NCI-H2107 treated with DMSO at 0.1 percent for 48 hours (cell line): ENCODE data around the gene PER1.
"Not testable (repeated sequence)": the region's sequence is repeated elsewhere in the genome, so short reads cannot be mapped to it uniquely, and the experiment has no call there.

Source experiments
- DNase-seq: peaks from one replicate; lab custom pipeline; 2025; ENCODE audit not compliant: unreplicated experiment; lab: John Stamatoyannopoulos, UW

The PER1 gene

GRCh38 chr17:8122422-8122923 lies 29.7 kb downstream of the PER1 start:
- DNase-seq, result no peak

DNA sequence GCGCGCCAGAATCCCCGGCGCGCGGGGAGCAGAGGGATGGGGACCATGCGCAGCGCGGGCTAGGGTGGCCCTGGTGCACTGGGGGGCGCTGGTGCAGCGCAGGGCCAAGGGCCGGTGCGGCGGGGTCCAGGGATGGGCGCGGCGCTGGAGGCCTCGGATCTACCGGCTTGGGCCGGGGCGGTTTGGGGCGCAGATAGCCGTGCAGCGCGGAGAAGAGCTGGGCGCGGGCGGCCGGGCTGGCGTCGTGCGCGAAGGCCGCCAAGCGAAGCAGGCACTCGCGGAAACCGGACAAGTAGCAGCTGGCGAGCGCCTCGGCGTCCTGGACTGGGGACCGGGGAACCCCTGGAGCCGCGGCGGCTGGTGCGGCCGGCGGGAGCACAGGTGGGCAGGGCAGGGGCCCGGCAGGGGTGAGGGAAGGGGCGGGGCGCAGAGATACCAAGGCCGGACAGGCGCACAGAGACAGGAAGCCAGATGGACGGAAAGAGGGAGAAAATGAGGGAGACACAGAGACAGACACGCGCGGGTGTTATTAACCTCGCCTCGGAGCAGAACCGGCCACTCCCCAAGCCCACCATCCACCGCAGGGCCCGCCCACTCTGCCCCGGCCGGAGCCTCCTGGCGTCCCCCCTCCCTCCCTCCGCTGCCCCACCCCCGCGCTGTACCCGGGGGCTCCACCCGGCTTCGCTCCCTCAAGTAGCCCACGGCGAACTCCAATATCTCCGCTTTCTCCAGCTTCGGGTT lies 30.4 kb downstream of the PER1 start:
- DNase-seq, result no peak

- no peak for DNase-seq
Observed at GRCh38 chr17:8121407-8121680, 30.9 kb downstream of the PER1 start.

- DNase-seq, result peak; percentile 37
Observed at GRCh38 chr17:8120520-8121406, 31.4 kb downstream of the PER1 start.

DNA sequence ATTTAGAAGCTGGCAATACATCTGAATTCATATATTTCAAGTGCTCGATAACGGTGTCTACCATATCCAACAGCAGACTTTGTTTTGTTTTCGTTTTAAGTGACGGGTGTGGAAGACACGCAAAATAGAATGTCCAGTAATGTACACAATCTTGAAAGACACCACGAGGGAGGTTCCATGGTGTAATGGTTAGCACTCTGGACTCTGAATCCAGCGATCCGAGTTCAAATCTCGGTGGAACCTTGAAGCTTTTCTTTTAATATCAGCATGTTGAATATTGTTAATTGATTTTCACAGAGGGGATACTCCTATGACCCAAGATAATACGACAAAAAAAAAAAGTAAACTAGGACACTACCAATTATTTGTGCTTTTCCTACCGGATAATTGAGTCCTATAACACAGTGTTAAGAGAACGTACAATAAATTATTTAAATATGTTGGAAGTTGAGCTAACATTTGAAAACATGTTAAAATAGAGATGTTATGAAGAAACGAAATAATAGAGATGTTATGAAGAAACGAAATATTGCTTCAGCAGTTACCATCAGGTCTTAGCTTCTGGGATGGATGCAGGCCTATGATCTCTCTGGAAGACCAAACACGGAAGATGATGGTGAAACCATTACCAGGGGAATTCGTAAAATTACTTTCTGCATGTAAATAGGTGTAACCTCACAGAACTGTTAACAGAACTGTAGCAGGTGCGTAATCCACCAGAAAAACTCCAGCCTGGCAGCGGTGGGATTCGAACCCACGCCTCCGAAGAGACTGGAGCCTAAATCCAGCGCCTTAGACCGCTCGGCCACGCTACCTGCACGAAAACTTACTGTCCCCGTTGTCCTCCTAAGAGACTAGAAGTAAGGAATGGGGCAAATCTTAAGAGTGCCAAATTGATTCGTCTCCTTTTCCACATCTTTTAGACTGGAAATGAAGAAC lies 32.4 kb downstream of the PER1 start:
- DNase-seq, result peak; percentile 56

DNA sequence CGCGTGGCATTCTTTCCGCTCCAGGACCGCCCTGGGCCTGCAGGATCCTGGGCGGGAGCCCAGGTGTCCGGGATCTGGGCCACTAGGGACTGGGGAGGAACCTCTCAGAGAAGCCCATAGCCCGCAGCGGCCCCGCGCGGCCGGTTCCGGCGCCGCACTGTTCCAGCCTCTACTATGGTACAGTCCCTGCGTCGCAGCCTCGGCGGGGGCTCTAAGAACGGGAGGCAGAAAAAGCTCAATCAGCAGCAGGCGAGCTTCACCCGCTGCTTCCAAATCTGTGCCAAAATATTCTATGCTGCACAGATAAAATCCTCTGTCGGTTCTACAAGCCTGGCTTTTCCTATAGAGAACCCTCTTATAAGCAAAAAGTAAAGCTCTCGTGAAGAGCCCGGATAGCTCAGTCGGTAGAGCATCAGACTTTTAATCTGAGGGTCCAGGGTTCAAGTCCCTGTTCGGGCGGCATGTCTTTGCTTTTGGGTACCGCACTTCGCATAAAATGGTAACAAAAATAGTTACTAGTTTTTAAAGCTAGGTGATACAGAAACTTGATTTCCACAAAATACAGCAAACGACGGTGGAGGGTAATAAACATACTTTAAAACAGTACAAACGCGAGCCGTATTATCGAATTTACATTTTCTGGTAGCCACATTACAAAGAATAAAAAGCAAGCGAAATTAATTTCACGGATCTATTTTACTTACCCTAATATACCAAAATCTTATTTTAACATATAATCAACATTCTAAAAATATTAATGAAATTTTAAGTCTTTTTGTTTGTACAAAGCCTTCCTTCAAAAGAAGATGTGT lies 33.2 kb downstream of the PER1 start:
- DNase-seq, result peak; percentile 58

DNA sequence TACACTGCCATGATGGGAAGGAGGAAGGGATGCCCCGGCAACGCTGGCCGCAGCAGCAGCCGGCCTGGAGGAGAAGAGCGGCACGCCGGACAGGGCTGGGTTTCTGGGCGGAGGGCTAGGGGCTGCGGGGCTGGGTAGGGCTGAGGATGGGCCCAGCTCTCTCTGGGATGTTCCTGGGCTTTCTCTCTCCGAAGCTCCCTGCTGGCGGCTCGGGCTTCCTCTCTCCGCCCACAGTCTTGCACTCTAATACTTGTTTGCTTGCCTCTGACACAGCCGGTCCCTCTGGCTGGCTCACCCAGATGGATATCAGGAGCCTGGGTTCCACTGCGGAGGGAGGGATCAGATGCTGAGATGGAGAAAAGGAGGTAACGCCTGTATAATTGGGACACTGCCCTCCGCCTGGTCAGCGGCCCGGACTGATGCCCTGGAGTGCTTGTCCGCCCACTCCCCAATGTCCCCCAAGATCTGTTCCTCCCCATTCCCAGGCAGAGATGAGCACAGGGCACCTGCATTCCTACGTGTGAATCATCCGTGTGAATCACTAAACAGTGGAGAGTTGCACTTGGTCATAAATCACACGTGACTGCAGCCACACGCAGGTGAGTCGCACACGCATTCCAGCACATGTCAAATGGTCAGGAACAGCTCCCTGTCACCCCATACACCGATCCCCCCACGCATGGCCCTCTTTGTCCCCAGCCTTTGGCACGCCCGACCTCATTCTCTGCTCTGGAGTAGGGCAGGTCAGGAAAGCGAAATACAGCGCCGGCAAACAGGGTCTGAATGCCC lies 34.0 kb downstream of the PER1 start, which contains the start of gene ALOXE3:
ALOXE3 (minus strand) TSS at position 535 of the 789 bp plus-strand sequence; CDS start at position 11, 524 bp downstream.
- DNase-seq, result no peak

GRCh38 chr17:8117367-8117979 lies 34.7 kb downstream of the PER1 start:
- DNase-seq, result no peak

GRCh38 chr17:8116776-8117175 lies 35.4 kb downstream of the PER1 start:
- no peak for DNase-seq

DNA sequence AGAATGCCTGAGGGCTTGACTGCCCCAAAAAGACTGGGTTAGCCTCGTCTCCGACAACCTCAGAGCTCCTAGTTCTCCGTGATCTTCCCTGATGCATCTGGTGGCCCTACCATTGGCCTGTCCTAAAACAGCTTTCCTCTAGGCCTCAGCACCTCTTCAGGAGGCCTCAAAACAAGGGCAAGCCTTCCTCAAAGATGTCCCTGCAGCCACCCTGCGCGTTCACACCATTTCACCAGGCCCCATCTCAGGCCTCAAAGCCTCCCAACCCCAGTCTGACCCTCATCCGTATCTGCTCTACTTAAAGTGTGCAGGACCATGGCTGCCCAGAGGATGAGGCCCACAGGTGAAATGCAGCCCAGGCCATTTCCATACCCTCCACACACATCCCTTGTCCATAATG lies 41.3 kb downstream of the PER1 start:
- DNase-seq, result no peak

DNA sequence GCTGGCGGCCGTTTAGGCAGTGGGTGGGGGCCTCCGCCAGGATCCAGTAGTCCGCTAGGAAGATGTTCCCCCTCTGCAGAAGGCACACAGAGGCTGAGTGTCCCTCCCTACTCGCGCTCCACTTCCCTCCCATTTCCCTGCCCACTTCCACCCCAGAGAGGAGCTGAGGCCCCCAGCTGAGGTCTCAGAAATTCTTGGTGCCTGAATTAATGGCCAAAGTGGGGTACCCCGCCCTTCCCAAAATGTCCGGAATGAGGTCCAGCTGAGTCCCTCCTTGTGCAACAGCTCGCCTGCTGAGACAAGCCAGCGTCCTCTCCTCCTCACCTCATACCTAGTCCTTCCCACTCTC lies 41.8 kb downstream of the PER1 start:
- no peak for DNase-seq

- no peak for DNase-seq
Observed at GRCh38 chr17:8109661-8110455, 42.3 kb downstream of the PER1 start.

- DNase-seq, result no peak
Observed at GRCh38 chr17:8108972-8109660, 43.1 kb downstream of the PER1 start.

DNA sequence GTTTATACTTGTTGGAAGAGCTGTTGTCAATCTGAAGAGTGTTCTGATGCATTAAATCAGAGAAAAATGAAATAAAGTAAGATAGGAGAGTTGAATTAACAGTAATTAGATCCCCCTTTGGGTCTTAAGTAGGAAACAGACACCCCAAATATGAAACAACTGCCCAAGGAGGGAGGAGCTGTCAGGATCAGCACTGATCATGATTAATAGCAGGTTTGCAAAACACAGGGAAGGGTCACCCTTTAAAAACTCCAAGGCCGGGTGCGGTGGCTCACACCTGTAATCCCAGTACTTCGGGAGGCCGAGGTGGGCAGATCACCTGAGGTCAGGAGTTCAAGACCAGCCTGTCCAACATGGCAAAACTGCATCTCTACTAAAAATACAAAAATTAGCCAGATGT lies 45.2 kb downstream of the PER1 start:
- not testable (repeated sequence) for DNase-seq

DNA sequence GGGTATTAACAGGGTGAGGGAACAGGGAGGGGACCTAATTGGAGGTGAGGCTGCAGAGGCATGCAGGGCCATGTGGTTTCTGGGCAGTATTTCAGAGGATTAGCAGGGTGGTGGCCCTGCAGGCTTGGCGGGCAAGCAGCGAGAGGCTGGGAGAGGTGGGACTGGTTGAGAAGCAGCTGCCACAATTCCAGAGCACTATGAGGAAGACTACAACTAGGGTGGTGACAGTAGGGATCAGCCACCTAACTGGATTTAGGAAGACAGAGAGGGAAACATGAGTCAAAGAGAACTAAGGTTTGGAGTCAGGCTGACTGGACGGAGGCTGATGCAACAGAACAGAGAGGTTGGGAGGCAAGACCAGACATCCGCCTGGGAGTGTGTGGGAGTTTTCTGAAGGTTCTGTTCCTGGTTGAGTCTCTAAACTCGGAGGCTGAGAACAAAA lies 46.2 kb downstream of the PER1 start:
- no peak for DNase-seq

- no peak for DNase-seq
Observed at GRCh38 chr17:8104911-8105310, 47.3 kb downstream of the PER1 start.

DNA sequence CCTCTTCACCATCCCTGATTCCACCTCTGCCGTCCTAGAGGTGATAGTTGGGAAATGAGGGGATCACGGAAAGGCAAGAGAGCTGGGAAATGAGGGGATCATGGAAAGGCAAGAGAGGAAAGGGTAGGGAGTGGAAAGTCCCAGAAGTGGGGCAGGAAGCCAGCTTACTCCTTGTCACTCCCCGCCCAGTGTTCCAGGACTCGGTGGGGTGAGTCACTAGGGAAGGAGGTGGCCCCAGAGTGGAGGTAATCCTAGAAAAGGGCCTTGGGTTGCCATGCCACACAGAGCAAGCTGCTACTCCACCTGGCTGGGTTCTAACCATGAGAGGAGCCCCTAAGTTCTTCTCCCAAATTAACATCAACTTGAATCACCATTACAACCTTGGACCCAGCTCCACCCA lies 48.7 kb downstream of the PER1 start:
- no peak for DNase-seq

DNA sequence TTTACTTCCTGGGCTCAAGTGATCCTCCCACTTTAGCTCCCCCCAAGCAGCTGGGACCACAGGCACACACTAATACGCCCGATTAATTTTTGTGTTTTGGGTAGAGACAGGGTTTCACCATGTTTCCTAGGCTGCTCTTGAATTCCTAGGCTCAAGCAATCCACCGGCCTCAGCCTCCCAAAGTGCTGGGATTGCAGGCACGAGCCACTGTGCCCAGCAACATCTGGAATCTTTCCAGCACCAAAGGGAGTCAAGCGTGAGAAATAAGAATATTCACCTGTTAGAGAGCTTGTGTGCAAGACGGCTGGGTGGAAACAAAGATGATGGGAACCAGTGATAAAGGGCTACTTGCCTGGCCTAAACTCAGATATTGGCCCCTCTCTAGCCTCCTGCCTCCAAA lies 50.5 kb downstream of the PER1 start:
- no peak for DNase-seq
